Activated T-helper 2 cell treated with anti-CD3 and anti-CD28 coated beads, Interferon-gamma antibody, Interleukin-2, Interleukin-4, amounts not matched to agents 10 μg/mL and 5 μg/mL and 100 μg/mL, durations not matched to agents 14 hours and 24 hours and 36 hours (primary cell): Measurements from ENCODE around the gene DLG2. TPM values are rescaled to one million over a fixed set of nuclear protein-coding genes. Genes with fewer than 3 reads are reported as not detected.
"Not testable (repeated sequence)": the region's sequence is repeated elsewhere in the genome, so short reads cannot be mapped to it uniquely, and the experiment has no call there.

ENCODE experiments used
- DNase-seq: peaks from one replicate; pipeline ENCODE4 v3.0.0; 2021; ENCODE audit warnings: low spot score
- H3K27ac Mint-ChIP-seq: one replicate; pipeline ENCODE4 v1.8.0; 2021; ENCODE audit warnings: mixed read lengths
- H3K27me3 Mint-ChIP-seq: one replicate; pipeline ENCODE4 v1.8.0; 2021; ENCODE audit warnings: low read depth, mixed read lengths
- H3K36me3 Mint-ChIP-seq: one replicate; pipeline ENCODE4 v1.8.0; 2021; ENCODE audit warnings: low read depth, mixed read lengths
- H3K4me1 Mint-ChIP-seq: one replicate; pipeline ENCODE4 v1.8.0; 2021; ENCODE audit warnings: low read depth, mixed read lengths
- H3K4me3 Mint-ChIP-seq: one replicate; pipeline ENCODE4 v1.8.0; 2021; ENCODE audit warnings: low read depth, mild to moderate bottlenecking, moderate library complexity, mixed read lengths
- H3K9me3 Mint-ChIP-seq: one replicate; pipeline ENCODE4 v1.8.0; 2021; ENCODE audit warnings: mixed read lengths
- intact Hi-C: fragments of 100-400 bp; cut with micrococcal nuclease; formaldehyde crosslinking; loops from one replicate; pipeline ENCODE4 v1.15.1; 2023
- total RNA-seq: library from RNA; stranded (reverse); gene quantifications from 2 replicates; pipeline ENCODE4 v1.2.3, GENCODE V29; 2022

Gene DLG2
- total RNA-seq, 1 donor from 2014 or later, result 1.8 TPM

DNA sequence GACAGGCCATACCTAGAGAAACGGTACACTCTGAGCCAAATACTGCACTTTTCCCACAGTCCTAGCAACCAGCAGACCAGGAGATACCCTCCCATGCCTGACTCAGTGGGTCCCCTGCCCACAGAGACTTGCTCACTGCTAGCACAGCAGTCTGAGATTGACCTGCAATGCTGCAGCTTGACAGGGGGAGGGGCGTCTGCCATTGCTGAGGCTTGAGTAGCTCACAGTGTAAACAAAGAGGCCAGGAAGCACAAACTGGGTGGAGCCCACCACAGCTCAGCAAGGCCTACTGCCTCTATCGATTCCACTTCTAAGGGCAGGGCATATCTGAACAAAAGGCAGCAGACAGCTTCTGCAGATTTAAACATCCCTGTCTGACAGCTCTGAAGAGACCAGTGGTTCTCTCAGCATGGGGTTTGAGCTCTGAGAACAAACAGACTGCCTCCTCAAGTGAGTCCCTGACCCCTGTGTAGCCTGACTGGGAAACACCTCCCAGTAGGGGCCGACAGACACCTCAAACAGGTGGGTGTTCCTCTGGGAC, 231.6 kb downstream of the DLG2 start:
- H3K9me3 Mint-ChIP-seq, result peaks cover 51% of the 10 kb centered on the region
- H3K4me3 Mint-ChIP-seq, intact Hi-C loops, H3K27me3 Mint-ChIP-seq, H3K36me3 Mint-ChIP-seq, H3K27ac Mint-ChIP-seq, H3K4me1 Mint-ChIP-seq, DNase-seq: not testable (repeated sequence)

DNA sequence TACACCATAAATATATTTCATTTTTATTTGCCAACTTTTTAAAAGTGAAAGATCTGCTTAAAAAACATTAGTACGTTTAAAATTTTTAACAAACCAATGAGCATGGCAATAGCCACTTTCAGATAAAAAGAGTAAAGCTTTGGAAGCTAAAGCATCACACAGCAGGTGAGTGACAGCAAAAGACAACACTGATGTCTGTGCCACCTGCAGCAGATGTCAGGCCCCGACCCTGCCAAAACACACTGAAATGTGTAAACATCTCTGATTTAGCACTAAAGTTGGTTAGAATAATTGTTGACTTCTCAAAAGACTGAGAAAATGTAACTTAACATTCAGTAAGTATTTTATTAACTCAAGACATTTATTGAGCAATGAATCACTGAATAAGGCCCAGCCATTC, 232.9 kb downstream of the DLG2 start:
- DNase-seq, result no peak
- Mint-ChIP-seq H3K36me3 (no peaks in the 10 kb centered on the region), H3K4me1 (no peaks in the 10 kb centered on the region), H3K4me3 (no peak overlapping the region), H3K27ac (no peak overlapping the region), H3K27me3 (no peaks in the 10 kb centered on the region), H3K9me3 (peaks cover 61% of the 10 kb centered on the region)
- intact Hi-C loops, result no loop called here

DNA sequence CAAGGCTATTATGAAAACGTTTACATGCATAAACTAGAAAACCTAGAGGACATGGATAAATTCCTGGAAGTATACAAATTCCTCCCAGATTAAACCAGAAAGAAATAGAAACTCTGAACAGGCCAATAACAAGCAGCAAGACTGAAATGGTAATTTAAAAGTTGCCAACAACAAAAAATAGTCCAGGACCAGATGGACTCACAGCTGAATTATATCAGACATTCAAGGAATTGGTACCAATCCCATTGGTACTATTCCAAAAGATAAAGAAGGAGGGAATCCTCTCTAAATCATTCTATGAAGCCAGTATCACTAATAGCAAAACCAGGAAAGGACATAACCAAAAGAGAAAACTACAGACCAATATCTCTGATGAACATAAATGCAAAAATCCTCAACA, 236.0 kb downstream of the DLG2 start:
- H3K36me3 Mint-ChIP-seq, result no peaks in the 10 kb centered on the region
- H3K27me3 Mint-ChIP-seq, result no peaks in the 10 kb centered on the region
- no peak overlapping the region for H3K4me3 Mint-ChIP-seq
- H3K27ac Mint-ChIP-seq, result no peak overlapping the region
- H3K4me1 Mint-ChIP-seq, result no peaks in the 10 kb centered on the region
- no peak for DNase-seq
- H3K9me3 Mint-ChIP-seq, result peaks cover 54% of the 10 kb centered on the region
- intact Hi-C loops, result no loop called here

DNA sequence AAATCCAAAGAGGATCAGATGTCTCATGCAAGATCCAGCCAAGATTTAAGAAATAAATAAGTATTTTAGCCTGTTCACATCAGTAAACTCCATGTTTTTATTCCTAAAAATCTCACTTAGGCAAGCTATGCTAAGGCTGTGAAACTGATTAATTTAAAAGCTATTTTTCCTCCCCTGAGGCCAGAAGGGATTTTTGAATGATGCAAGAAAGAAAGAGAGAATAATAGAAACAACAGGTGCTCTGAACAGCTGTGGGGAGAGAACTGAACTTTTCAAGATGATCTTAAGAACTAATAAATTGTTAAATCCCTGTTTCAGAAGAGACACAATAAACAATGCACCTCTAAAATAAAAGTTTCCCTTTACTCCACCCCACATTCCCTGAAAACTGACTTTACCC, 241.6 kb downstream of the DLG2 start:
- H3K4me3 Mint-ChIP-seq, result no peak overlapping the region
- peaks cover 42% of the 10 kb centered on the region for H3K9me3 Mint-ChIP-seq
- no peak for DNase-seq
- intact Hi-C loops, result no loop called here
- no peaks in the 10 kb centered on the region for H3K36me3 Mint-ChIP-seq
- H3K27ac Mint-ChIP-seq, result no peak overlapping the region
- H3K4me1 Mint-ChIP-seq, result no peaks in the 10 kb centered on the region
- no peaks in the 10 kb centered on the region for H3K27me3 Mint-ChIP-seq

DNA sequence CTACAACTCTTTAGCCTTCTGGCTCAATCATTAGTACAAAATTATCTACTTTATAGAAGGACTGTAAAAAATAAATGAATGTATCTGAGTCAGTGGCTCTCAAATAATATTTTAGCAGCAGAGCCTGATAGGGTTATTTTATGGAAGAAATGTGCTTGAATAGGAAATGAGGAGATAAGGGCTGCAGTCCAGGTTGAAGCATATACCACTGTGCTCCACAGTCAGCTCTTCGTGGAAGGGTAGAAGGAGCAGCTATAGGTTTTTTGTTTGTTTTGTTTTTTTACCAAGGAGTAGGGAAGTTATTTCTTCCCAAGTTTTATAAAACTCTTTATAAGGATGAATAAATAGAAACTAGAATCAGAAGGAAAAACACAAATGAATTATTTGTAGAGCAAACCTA, 242.0 kb downstream of the DLG2 start:
- no peaks in the 10 kb centered on the region for H3K4me1 Mint-ChIP-seq
- H3K4me3 Mint-ChIP-seq, result no peak overlapping the region
- H3K36me3 Mint-ChIP-seq, result no peaks in the 10 kb centered on the region
- no peaks in the 10 kb centered on the region for H3K27me3 Mint-ChIP-seq
- peaks cover 41% of the 10 kb centered on the region for H3K9me3 Mint-ChIP-seq
- no peak for DNase-seq
- no peak overlapping the region for H3K27ac Mint-ChIP-seq
- intact Hi-C loops, result no loop called here

DNA sequence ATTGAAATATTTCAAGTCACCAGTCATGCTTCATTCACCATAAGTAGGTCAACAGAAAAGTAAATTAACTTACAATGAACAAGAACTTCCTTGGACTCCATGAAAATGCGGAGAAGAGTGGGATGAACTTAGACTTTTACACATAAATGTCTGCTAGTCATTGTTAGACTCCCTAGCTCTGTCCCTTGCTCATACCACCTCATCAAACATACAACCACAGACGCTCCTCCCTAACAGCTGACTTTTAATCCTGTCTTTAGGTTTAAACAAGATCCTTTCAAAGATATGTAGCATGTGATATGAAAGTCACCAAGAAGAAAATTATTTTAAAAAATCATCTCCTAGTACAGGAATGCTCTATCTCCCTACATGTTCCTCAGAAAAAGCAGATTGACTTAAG, 248.1 kb downstream of the DLG2 start:
- intact Hi-C loops, result no loop called here
- H3K27ac Mint-ChIP-seq, result no peak overlapping the region

DNA sequence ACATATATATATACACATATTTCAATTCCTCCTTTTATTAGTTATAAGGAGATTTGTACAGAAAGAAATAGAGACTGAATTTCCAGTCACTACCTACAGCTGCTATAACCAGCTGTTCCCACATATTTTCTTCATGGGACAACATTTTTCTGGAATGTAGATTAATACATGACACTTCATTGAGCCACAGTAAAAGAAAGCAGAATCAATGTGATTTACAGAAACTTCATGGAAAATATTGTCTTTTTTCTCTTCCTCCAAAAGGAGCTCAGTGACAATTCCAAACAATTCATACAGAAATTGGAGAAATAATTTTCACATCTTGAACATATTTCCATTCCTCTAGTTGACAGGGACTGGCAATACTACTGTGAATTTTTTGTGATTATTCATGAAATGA, 249.2 kb downstream of the DLG2 start:
- no peaks in the 10 kb centered on the region for H3K4me1 Mint-ChIP-seq
- DNase-seq, result no peak
- H3K9me3 Mint-ChIP-seq, result peaks cover 21% of the 10 kb centered on the region
- H3K36me3 Mint-ChIP-seq, result no peaks in the 10 kb centered on the region
- no peak overlapping the region for H3K27ac Mint-ChIP-seq
- H3K27me3 Mint-ChIP-seq, result no peaks in the 10 kb centered on the region
- intact Hi-C loops, result no loop called here
- no peak overlapping the region for H3K4me3 Mint-ChIP-seq

More for the DNA sequence above, 248.1 kb downstream of the DLG2 start:
- Mint-ChIP-seq H3K27me3 (no peaks in the 10 kb centered on the region), H3K9me3 (peaks cover 25% of the 10 kb centered on the region), H3K36me3 (no peaks in the 10 kb centered on the region), H3K4me3 (no peak overlapping the region), H3K4me1 (no peaks in the 10 kb centered on the region)
- no peak for DNase-seq

DNA sequence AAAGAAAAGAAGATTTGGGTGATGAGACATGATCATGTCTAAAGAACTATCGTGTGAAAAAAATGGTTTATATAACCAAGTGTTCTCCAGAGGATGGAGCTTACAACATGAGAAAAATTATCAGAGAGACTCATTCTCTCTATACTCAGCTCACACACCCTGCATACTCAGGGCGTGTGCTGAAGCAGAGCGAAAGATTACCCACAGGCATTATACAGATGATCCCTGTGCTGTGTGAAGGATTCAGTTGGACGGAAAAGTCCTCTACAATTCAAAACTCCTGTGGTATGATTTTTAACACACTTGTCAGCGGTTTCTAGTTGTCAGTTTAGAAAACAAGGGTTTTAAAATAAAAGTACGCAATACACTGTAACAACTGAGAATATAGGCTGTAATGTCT, 267.3 kb downstream of the DLG2 start:
- no peaks in the 10 kb centered on the region for H3K27me3 Mint-ChIP-seq
- no peak overlapping the region for H3K27ac Mint-ChIP-seq

DNA sequence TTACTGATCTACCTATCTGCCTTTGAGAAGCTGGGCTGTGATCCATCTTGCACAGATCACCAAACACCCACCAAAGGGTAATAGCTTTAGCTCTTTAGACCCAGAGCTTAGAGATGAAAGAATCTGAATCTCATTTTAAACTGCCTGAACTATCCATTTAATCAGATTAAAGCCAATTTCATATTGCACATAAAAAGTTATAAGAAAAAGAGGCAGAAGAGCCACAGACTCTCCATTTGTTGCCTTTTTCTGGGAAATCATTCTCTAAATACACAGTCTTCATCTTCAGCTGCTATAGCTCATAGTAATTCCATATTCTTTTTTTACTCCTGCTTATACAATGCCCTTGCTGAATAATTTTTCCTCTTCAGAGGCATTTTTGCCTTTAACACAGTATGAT, 271.2 kb downstream of the DLG2 start:
- intact Hi-C loops, result no loop called here
- Mint-ChIP-seq H3K36me3 (no peaks in the 10 kb centered on the region), H3K27ac (no peak overlapping the region), H3K4me3 (no peak overlapping the region), H3K27me3 (no peaks in the 10 kb centered on the region), H3K4me1 (no peaks in the 10 kb centered on the region), H3K9me3 (peaks cover 19% of the 10 kb centered on the region)
- no peak for DNase-seq

More for the DNA sequence above, 267.3 kb downstream of the DLG2 start:
- Mint-ChIP-seq H3K4me3 (no peak overlapping the region), H3K4me1 (no peaks in the 10 kb centered on the region), H3K9me3 (peaks cover 9% of the 10 kb centered on the region), H3K36me3 (no peaks in the 10 kb centered on the region)
- intact Hi-C loops, result no loop called here
- no peak for DNase-seq

DNA sequence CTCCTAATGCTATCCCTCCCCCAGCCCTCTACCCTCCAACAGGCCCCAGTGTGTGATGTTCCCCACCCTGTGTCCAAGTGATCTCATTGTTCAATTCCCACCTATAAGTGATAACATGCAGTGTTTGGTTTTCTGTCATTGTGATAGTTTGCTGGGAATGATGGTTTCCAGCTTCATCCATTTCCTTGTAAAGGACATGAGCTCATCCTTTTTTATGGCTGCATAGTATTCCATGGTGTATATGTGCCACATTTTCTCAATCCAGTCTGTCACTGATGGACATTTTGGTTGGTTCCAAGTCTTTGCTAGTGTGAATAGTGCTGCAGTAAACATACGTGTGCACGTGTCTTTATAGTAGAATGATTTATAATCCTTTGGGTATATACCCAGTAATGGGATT, 277.6 kb downstream of the DLG2 start:
- H3K27ac Mint-ChIP-seq, H3K27me3 Mint-ChIP-seq, H3K4me3 Mint-ChIP-seq, H3K36me3 Mint-ChIP-seq, H3K4me1 Mint-ChIP-seq, DNase-seq, intact Hi-C loops: not testable (repeated sequence)
- H3K9me3 Mint-ChIP-seq, result peaks cover 51% of the 10 kb centered on the region

DNA sequence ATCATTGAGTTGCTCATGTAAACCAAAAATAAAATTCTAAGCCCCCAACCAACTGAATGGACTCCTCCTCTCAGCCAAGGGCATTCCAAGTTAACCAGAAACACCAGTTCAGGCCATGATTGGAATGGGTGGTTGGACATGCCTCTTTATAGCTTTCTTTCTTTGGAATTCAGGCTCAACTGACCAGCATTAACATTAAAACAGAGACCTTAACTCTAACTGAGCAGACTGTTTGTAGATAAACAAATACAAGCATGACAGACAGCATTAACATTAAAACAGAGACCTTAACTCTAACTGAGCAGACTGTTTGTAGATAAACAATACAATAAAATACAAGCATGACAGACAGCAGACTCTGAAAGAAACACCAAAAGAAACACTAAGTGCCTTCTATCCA, 278.2 kb downstream of the DLG2 start:
- Mint-ChIP-seq H3K4me3 (no peak overlapping the region), H3K4me1 (no peaks in the 10 kb centered on the region), H3K9me3 (peaks cover 51% of the 10 kb centered on the region), H3K36me3 (no peaks in the 10 kb centered on the region), H3K27ac (no peak overlapping the region), H3K27me3 (no peaks in the 10 kb centered on the region)
- no peak for DNase-seq
- intact Hi-C loops, result no loop called here

DNA sequence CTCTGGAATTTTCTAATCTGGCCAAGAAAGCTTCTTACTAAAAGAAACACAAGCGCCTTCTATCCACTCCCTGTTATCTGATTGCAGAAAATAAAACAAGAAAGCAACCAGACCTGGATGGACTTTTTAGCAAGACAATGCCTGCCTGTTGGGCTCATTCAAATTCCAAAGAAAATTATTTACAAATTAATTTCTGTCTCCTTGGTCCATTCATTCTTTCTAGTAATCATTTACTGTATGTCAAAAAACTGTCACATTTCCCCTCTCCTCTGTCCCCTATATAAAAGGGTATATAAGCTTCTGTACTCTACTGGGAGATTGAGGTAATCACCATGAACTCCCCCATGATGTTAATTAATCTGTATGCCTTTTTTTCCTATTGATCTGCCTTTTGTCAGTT, 279.9 kb downstream of the DLG2 start:
- Mint-ChIP-seq H3K9me3 (peaks cover 62% of the 10 kb centered on the region), H3K36me3 (no peaks in the 10 kb centered on the region), H3K27ac (no peak overlapping the region), H3K4me3 (no peak overlapping the region), H3K27me3 (no peaks in the 10 kb centered on the region), H3K4me1 (no peaks in the 10 kb centered on the region)
- no peak for DNase-seq
- intact Hi-C loops, result no loop called here

DNA sequence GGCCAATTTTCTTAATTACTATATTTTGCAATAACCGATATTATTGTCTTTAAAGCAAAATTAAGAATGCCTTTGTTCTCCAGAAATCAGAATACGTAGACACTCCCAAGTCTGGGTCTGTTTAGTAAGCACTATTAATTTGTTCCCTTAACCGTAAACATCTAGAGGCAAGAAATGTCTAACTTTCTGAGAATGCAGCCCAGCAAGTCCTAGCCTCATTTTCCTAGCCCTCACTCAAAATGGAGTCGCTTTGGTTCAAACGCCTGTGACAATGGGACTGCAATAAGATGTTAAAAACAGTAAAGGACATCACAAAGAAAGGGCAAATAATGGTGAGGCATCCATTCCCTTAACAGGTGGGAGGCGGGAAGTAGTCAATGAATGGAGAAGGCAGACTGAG, 280.7 kb downstream of the DLG2 start:
- Mint-ChIP-seq H3K27me3 (no peaks in the 10 kb centered on the region), H3K4me3 (no peak overlapping the region), H3K27ac (no peak overlapping the region), H3K4me1 (no peaks in the 10 kb centered on the region), H3K36me3 (no peaks in the 10 kb centered on the region), H3K9me3 (peaks cover 59% of the 10 kb centered on the region)
- DNase-seq, result no peak
- intact Hi-C loops, result no loop called here

DNA sequence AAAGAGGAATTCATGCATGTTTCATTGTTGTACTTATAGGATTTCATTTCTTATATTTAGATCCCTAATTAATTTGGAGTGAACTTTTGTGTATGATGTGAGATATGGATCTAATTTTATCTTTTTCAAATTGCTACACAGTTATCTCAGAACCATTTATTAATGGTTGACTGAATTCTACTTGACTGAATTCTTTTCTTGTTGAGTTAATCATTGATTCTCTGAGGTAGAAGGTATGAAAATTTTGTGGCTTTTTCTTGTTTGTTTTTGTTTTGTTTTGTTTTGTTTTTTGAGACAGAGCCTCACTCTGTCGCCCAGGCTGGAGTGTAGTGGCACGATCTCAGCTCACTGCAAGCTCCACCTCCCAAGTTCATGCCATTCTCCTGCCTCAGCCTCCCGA, 286.3 kb downstream of the DLG2 start:
- H3K27me3 Mint-ChIP-seq, DNase-seq, H3K4me3 Mint-ChIP-seq, intact Hi-C loops, H3K36me3 Mint-ChIP-seq, H3K4me1 Mint-ChIP-seq, H3K27ac Mint-ChIP-seq: not testable (repeated sequence)
- peaks cover 33% of the 10 kb centered on the region for H3K9me3 Mint-ChIP-seq
